Rectal smooth muscle tissue (tissue), 1 donor: Measurements from ENCODE around the gene SRD5A3.
"Not testable (repeated sequence)": the region's sequence is repeated elsewhere in the genome, so short reads cannot be mapped to it uniquely, and the experiment has no call there.

Source experiments
- H3K27ac ChIP-seq: one replicate; pipeline ENCODE4 v1.7.0; 2013; ENCODE audit warnings: low read depth, low read length, inconsistent platforms
- H3K27me3 ChIP-seq: one replicate; pipeline ENCODE4 v1.7.0; 2013; ENCODE audit warnings: low read length; ENCODE audit not compliant: control insufficient read depth, insufficient read depth
- H3K36me3 ChIP-seq: one replicate; pipeline ENCODE4 v1.7.0; 2013; ENCODE audit warnings: low read length; ENCODE audit not compliant: control insufficient read depth, insufficient read depth
- H3K4me1 ChIP-seq: one replicate; pipeline ENCODE4 v1.7.0; 2013; ENCODE audit warnings: low read length; ENCODE audit not compliant: control insufficient read depth, insufficient read depth
- H3K4me3 ChIP-seq: one replicate; pipeline ENCODE4 v1.7.0; 2013; ENCODE audit warnings: low read length
- H3K9ac ChIP-seq: one replicate; pipeline ENCODE4 v1.7.0; 2013; ENCODE audit warnings: low read length

SRD5A3 gene

DNA sequence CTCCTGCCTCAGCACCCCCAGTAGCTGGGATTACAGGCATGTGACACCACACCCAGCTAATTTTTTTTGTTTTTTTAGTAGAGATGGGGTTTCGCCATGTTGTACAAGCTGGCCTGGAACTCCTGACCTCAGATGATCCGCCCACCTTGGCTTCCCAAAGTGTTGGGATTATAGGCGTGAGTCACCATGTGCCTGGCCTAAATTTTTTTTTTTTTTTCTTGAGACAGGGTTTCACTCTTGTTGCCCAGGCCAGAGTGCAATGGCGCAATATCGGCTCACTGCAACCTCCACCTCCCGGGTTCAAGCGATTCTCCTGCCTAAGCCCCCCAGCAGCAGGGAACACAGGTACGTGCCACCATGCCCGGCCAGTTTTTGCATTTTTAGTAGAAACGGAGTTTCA lies 4.8 kb downstream of the SRD5A3 start:
- not testable (repeated sequence) for H3K9ac ChIP-seq, H3K36me3 ChIP-seq, H3K4me3 ChIP-seq, H3K4me1 ChIP-seq, H3K27me3 ChIP-seq, H3K27ac ChIP-seq

- Histone ChIP-seq H3K36me3 (no peaks in the 10 kb centered on the region), H3K27ac (no peak overlapping the region), H3K4me1 (peaks cover 2% of the 10 kb centered on the region), H3K4me3 (no peak overlapping the region), H3K9ac (no peak overlapping the region), H3K27me3 (no peaks in the 10 kb centered on the region)
Measured at GRCh38 chr4:55351824-55352223, 5.8 kb downstream of the SRD5A3 start.

GRCh38 chr4:55352726-55353125 lies 6.7 kb downstream of the SRD5A3 start:
- H3K27ac ChIP-seq: no peak overlapping the region
- no peaks in the 10 kb centered on the region for H3K36me3 ChIP-seq
- no peaks in the 10 kb centered on the region for H3K4me1 ChIP-seq
- no peaks in the 10 kb centered on the region for H3K27me3 ChIP-seq
- H3K9ac ChIP-seq: no peak overlapping the region
- no peak overlapping the region for H3K4me3 ChIP-seq

DNA sequence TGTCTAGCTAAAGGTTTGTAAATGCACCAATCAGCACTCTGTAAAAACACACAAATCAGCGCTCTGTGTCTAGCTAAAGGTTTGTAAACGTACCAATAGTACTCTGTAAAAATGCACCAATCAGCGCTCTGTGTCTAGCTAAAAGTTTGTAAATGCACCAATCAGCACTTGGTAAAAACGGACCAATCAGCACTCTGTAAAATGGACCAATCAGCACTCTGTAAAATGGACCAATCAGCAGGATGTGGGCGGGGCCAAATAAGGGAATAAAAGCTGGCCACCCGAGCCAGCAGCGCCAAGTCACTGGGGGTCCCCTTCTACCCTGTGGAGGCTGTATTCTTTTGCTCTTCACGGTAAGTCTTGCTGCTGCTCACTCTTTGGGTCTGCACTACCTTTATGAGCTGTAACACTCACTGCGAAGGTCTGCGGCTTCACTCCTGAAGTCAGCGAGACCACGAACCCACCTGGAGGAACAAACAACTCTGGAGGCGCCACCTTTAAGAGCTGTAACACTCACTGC lies 7.2 kb downstream of the SRD5A3 start:
- H3K27ac ChIP-seq, H3K4me1 ChIP-seq, H3K4me3 ChIP-seq, H3K9ac ChIP-seq, H3K36me3 ChIP-seq, H3K27me3 ChIP-seq: not testable (repeated sequence)

DNA sequence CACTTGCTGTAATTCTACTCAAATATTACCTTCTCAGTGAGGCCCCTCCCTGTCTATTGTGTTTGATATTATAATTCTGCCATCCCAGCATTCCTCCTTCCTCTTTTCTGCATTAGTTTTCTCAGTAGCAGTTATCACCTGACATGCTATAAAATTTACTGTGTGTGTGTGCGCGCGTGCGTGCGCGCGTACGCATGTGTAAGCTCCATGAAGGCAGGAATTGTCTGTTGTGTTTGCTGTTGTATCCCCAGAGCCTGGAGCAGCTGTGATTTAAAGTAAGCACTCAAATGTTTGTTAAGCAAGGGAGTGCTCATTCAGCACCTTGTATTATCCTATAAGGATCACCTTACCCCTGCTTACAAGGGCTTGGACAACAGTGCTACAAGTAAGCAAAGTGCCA lies 8.6 kb downstream of the SRD5A3 start:
- no peak overlapping the region for H3K27ac ChIP-seq
- H3K27me3 ChIP-seq: no peaks in the 10 kb centered on the region
- H3K36me3 ChIP-seq: no peaks in the 10 kb centered on the region
- no peak overlapping the region for H3K4me3 ChIP-seq
- peaks cover 10% of the 10 kb centered on the region for H3K4me1 ChIP-seq
- H3K9ac ChIP-seq: no peak overlapping the region

DNA sequence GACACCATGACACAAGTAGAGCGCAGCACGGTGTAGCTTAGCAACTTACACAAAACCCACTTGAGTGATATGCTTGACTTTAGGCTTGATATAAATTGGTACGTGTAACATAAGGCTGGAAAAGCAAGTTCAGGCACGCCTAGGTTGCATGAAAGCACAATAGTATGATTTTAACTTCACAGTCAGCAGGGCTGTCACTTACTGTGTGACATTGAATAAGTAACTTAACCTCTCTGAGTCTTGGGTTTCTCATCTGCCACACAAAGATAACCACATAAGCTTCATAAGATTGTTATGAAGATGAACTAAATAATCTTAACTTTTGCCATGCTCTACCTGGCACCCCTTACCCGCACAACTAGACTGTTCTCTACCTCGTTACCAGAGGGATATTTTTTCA lies 9.5 kb downstream of the SRD5A3 start:
- Histone ChIP-seq H3K4me3 (no peak overlapping the region), H3K9ac (no peak overlapping the region), H3K27me3 (no peaks in the 10 kb centered on the region), H3K27ac (no peak overlapping the region), H3K36me3 (no peaks in the 10 kb centered on the region), H3K4me1 (peaks cover 10% of the 10 kb centered on the region)

DNA sequence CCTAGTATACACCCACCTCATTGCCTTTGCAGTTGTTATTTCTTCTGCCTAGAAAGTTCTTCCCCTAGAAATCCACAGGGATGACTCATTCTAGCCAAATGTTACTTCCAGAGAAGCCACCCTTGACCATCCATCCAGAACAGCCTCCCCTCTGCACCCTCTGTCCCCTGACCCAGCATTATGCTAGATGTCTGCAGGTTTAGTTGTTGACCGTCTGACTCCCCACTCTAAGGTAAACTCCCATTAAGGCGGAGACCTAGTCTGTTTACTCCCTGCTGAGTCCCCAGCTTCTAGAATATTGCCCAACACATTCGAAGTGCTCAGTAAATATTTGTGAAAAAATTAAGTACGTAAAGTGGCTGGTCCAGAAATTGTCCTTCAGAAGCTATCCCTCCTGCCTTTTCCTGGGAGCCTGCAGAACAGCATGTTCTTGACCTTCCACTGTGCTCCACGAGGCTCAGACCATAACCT lies 11.0 kb downstream of the SRD5A3 start:
- Histone ChIP-seq H3K36me3 (no peaks in the 10 kb centered on the region), H3K27ac (no peak overlapping the region), H3K9ac (no peak overlapping the region), H3K27me3 (no peaks in the 10 kb centered on the region), H3K4me1 (peaks cover 10% of the 10 kb centered on the region), H3K4me3 (no peak overlapping the region)

- Histone ChIP-seq H3K27ac (no peak overlapping the region), H3K4me1 (peaks cover 10% of the 10 kb centered on the region), H3K9ac (no peak overlapping the region), H3K27me3 (no peaks in the 10 kb centered on the region), H3K36me3 (no peaks in the 10 kb centered on the region), H3K4me3 (no peak overlapping the region)
Measured at GRCh38 chr4:55358246-55358645, 12.2 kb downstream of the SRD5A3 start.

GRCh38 chr4:55358668-55359067 lies 12.6 kb downstream of the SRD5A3 start:
- Histone ChIP-seq H3K27me3 (no peaks in the 10 kb centered on the region), H3K4me1 (peaks cover 10% of the 10 kb centered on the region), H3K36me3 (no peaks in the 10 kb centered on the region), H3K9ac (no peak overlapping the region), H3K4me3 (peak overlapping the region; percentile 4), H3K27ac (peak overlapping the region; percentile 76)

DNA sequence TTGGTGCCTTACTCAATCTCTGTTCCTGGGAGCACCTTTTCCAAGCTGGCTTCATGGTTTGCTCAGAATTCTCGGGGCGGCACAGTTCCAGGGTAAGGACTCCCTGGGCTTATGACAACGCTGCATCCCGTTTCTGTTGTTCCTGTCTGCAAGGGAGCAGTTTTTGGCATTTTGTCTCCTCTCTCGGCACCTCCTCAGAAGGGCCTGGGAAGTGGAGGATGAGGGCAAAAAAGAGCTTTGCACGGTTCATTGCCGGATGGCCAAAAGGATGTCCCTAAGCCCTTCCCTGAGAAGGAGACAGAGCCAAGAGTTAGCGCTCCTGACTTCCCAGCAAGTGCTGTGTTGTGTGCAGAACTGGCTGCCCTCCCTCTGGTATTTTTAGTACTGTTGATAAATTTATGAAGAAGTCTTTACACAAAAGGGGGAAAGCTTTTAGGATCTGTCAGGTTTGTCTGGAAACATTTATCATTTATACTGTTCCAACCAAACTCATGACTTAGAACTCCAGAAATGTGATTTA lies 13.4 kb downstream of the SRD5A3 start:
- H3K36me3 ChIP-seq: no peaks in the 10 kb centered on the region
- H3K27ac ChIP-seq: peak overlapping the region; percentile 76
- peak overlapping the region; percentile 4 for H3K4me3 ChIP-seq
- no peaks in the 10 kb centered on the region for H3K27me3 ChIP-seq
- H3K4me1 ChIP-seq: peaks cover 10% of the 10 kb centered on the region
- no peak overlapping the region for H3K9ac ChIP-seq

GRCh38 chr4:55362938-55363337 lies 16.9 kb downstream of the SRD5A3 start:
- not testable (repeated sequence) for H3K36me3 ChIP-seq, H3K27ac ChIP-seq, H3K27me3 ChIP-seq, H3K4me1 ChIP-seq, H3K4me3 ChIP-seq, H3K9ac ChIP-seq

GRCh38 chr4:55363691-55364351 lies 17.8 kb downstream of the SRD5A3 start:
- Histone ChIP-seq H3K36me3 (no peaks in the 10 kb centered on the region), H3K4me3 (no peak overlapping the region), H3K27me3 (no peaks in the 10 kb centered on the region), H3K27ac (no peak overlapping the region), H3K4me1 (peaks cover 5% of the 10 kb centered on the region), H3K9ac (no peak overlapping the region)

- no peaks in the 10 kb centered on the region for H3K4me1 ChIP-seq
- no peaks in the 10 kb centered on the region for H3K27me3 ChIP-seq
- no peaks in the 10 kb centered on the region for H3K36me3 ChIP-seq
- H3K4me3 ChIP-seq: no peak overlapping the region
- no peak overlapping the region for H3K9ac ChIP-seq
- no peak overlapping the region for H3K27ac ChIP-seq
Measured at GRCh38 chr4:55364691-55365344, 18.8 kb downstream of the SRD5A3 start.
